IPS DF 6.9 (cell line): ENCODE results near the gene ARRDC5.
"Not testable (repeated sequence)": the region's sequence is repeated elsewhere in the genome, so short reads cannot be mapped to it uniquely, and the experiment has no call there.

Experiments
- DNase-seq: peaks from one replicate; pipeline ENCODE4 v3.0.0-alpha.2; 2013; ENCODE audit warnings: low read depth, low spot score
- H3K27ac ChIP-seq: one replicate; pipeline ENCODE4 v1.5.1; 2013; ENCODE audit warnings: low read length, control low read depth
- H3K27me3 ChIP-seq: 2 replicates; pipeline ENCODE4 v1.6.1; 2013; ENCODE audit warnings: mild to moderate bottlenecking, low read length; ENCODE audit not compliant: control insufficient read depth, insufficient read depth
- H3K36me3 ChIP-seq: 2 replicates; pipeline ENCODE4 v1.6.1; 2013; ENCODE audit warnings: low read length; ENCODE audit not compliant: control insufficient read depth, insufficient read depth
- H3K4me1 ChIP-seq: 2 replicates; pipeline ENCODE4 v1.6.1; 2013; ENCODE audit warnings: low read length; ENCODE audit not compliant: control insufficient read depth, insufficient read depth
- H3K4me3 ChIP-seq: 2 replicates; pipeline ENCODE4 v1.5.1; 2013; ENCODE audit warnings: mild to moderate bottlenecking, low read length
- H3K9me3 ChIP-seq: 2 replicates; pipeline ENCODE4 v1.6.1; 2013; ENCODE audit warnings: low read length, inconsistent platforms; ENCODE audit not compliant: control insufficient read depth, insufficient read depth
- WGBS: extraction: QIAGEN DNeasy Blood & Tissue Kit; methylation state at CpG from one replicate; pipeline ENCODE4 v1.1.7; 2013; ENCODE audit warnings: mixed read lengths, missing lambda C conversion rate; ENCODE audit not compliant: insufficient read length, insufficient coverage; 5-methylcytosine and 5-hydroxymethylcytosine counted together

Gene ARRDC5

DNA sequence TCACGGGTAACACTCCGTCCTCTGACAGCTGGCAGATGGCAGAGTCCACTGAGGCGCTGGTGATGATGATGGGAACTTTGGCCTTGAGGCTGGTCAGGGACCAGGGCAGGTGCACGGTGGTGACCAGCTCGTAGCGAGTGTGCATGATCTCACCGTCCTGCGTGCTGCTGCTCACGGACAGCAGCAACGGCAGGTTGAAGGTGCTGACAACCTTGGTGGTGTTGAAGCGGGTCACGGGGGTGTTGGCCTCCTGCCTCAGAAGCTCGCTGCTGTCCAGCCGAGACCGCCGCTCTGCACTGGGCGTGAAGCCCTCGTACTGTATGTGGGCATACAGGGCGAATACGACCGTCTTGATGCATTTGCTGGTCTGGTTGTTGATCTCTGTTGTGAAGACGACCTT lies 11.6 kb downstream of the ARRDC5 start:
- H3K9me3 ChIP-seq = no peaks in the 10 kb centered on the region
- peaks cover 3% of the 10 kb centered on the region for H3K27me3 ChIP-seq
- H3K36me3 ChIP-seq = no peaks in the 10 kb centered on the region
- no CpG with 5 or more reads among the region's 22 CpGs for WGBS
- DNase-seq = no peak
- H3K27ac ChIP-seq = no peak overlapping the region
- no peaks in the 10 kb centered on the region for H3K4me1 ChIP-seq
- H3K4me3 ChIP-seq = no peak overlapping the region

DNA sequence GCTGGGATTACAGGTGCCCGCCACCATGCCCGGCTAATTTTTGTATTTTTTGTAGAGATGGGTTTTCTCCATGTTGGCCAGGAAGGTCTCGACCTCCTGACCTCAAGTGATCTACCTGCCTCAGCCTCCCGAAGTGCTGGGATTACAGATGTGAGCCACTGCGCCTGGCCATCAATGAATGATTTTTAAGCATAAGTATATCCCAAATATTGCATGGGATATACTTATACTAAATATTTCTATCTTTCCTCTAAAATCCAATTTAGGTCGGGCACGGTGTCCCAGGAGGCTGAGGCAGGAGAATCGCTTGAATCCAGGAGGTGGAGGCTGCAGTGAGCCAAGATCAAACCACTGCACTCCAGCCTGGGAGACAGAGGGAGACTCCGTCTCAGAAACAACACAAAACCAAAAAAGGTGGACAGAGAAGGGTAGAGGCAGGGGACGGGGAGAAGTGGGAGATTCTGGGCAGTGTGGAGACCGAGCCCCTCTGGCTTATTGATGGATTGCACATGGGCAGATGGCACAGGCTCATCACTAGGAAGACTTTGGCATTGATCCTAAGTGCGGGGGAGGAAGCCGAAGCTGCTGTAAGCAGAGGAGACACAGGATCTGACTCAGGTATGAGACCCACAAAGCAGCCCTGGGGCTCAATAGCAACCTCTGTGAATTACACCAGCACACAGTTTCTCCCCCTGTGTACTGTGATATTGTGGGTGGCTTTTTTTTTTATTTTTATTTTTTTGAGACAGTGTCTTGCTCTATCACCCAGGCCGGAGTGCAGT lies 13.5 kb downstream of the ARRDC5 start:
- no CpG with 5 or more reads among the region's 14 CpGs for WGBS
- Histone ChIP-seq H3K9me3 (no peaks in the 10 kb centered on the region), H3K4me1 (no peaks in the 10 kb centered on the region), H3K4me3 (no peak overlapping the region), H3K27ac (no peak overlapping the region), H3K36me3 (no peaks in the 10 kb centered on the region), H3K27me3 (no peaks in the 10 kb centered on the region)
- DNase-seq = no peak

DNA sequence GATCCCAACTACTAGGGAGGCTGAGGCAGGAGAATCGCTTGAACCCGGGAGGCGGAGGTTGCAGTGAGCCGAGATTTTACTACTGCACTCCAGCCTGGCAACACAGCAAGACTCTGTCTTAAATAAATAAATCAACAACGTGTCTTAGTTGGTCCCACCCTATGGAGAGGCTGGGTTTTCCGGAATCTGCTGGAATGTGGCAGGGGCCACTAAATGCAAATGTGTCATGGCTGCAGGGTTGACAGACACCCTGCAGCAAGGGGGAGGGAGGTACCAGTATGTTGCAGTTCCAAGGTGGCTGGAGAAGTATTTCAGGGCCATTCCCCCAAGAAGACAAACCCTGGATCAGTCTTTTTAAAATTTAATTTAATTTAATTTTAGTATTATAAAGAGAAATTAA lies 14.9 kb downstream of the ARRDC5 start:
- not testable (repeated sequence) for H3K27ac ChIP-seq, DNase-seq, H3K4me3 ChIP-seq, H3K9me3 ChIP-seq, H3K4me1 ChIP-seq, H3K36me3 ChIP-seq, H3K27me3 ChIP-seq
- WGBS = no CpG with 5 or more reads among the region's 6 CpGs

DNA sequence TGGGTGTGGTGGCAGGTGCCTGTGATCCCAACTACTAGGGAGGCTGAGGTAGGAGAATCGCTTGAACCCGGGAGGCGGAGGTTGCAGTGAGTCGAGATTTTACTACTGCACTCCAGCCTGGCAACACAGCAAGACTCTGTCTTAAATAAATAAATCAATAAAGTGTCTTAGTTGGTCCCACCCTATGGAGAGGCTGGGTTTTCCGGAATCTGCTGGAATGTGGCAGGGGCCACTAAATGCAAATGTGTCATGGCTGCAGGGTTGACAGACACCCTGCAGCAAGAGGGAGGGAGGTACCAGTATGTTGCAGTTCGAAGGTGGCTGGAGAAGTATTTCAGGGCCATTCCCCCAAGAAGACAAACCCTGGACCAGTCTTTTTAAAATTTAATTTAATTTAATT lies 17.7 kb downstream of the ARRDC5 start:
- not testable (repeated sequence) for H3K27me3 ChIP-seq, H3K9me3 ChIP-seq, H3K4me1 ChIP-seq, H3K4me3 ChIP-seq, H3K27ac ChIP-seq, H3K36me3 ChIP-seq, DNase-seq
- WGBS = no CpG with 5 or more reads among the region's 6 CpGs

DNA sequence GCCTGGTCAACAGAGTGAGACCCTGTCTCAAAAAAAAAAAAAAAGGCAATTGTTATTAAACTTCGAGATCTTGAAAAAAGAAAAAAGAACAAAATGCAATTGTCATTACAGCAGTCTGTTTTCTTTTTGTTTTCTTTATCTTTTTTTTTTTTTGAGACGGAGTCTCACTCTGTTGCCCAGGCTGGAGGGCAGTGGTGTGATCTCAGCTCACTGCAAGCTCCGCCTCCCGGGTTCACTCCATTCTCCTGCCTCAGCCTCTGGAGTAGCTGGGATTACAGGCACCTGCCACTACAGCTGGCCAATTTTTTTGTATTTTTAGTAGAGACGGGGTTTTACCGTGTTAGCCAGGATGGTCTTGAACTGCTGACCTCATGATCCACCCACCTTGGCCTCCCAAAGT lies 19.8 kb downstream of the ARRDC5 start:
- not testable (repeated sequence) for DNase-seq

DNA sequence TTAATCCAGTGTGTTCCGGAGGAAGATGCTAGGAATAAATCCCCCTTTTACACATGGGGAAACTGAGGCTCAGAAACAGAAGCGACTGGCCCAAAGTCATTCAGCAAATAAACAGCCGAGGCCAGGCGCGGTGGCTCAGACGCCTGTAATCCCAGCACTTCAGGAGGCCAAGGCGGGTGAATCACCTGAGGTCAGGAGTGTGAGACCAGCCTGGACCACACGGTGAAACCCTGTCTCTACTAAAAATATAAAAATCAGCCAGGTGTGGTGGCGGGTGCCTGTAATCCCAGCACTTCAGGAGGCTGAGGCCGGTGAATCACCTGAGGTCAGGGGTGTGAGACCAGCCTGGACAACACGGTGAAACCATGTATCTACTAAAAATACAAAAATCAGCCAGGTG lies 23.7 kb downstream of the ARRDC5 start:
- no peaks in the 10 kb centered on the region; the same call in 1 of the 2 replicates for H3K36me3 ChIP-seq
- no peak overlapping the region for H3K4me3 ChIP-seq
- H3K27ac ChIP-seq = no peak overlapping the region
- peaks cover 12% of the 10 kb centered on the region for H3K4me1 ChIP-seq
- no peaks in the 10 kb centered on the region for H3K27me3 ChIP-seq
- no peak for DNase-seq
- no CpG with 5 or more reads among the region's 11 CpGs for WGBS
- H3K9me3 ChIP-seq = no peaks in the 10 kb centered on the region

More for the DNA sequence above, 19.8 kb downstream of the ARRDC5 start:
- not testable (repeated sequence) for H3K4me1 ChIP-seq, H3K4me3 ChIP-seq, H3K27ac ChIP-seq, H3K27me3 ChIP-seq, H3K9me3 ChIP-seq, H3K36me3 ChIP-seq
- no CpG with 5 or more reads among the region's 6 CpGs for WGBS

DNA sequence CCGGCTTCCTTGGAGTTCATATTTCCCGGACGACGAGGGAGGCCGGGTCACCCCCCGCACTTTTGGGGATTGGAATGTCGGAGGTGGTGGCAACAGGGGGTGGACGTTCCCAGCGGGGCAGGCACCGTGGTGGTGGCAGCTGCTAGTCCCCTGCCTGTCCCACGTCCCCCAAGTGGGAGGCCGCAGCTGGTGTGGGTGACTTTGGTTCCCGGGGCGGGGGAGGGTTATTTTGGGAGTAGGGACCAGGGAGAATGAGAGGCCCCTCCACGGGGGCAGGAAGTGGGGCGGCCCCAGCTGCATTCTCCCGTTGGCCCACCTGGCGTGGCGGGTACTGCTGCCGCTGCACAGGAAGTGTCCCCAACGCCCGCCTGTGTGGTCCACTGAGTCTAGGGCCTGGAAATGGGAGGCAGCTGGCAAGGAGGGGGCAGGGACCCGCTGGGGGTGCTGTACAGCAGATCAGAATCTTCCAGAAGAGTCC lies 24.2 kb downstream of the ARRDC5 start:
- no CpG with 5 or more reads among the region's 23 CpGs for WGBS
- H3K27ac ChIP-seq = no peak overlapping the region
- DNase-seq = no peak

DNA sequence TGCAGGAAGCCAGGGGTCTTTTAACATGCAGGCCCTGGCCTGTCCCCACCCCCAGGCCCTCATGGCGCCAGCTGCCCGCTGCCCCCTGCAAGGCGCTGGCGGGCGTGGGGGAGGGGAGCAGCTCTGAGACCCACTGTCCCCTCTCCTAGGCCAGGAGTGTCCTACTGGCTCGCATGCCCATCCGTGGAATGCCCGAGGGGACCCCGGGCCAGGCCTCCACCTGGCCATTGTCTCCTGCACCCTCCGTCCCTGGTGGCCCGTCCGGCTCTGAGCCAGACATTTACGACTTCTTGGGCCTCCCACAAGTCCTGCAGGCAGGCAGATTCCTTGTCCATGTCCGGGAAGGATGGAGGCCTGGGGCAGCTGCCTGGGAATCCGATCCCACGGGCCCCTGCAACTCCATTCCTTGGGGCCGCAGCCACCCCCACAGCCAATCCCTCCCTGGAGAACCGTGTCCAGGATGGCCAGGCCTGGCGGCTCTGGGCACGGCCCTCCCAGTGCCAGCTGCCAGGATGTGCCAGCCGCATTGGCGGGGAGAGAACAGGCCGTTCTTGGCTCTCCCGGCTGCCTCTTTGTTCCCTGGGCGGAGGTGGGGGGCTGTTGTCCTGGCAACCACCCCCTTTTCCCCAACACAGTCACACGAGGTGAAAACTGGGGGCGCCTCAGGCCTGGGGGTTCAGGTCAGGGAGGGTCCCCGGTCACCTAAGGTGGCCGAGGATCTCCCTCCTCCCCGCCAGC lies 24.8 kb downstream of the ARRDC5 start:
- DNase-seq = no peak
- WGBS = no CpG with 5 or more reads among the region's 30 CpGs
- Histone ChIP-seq H3K27me3 (no peaks in the 10 kb centered on the region), H3K36me3 (no peaks in the 10 kb centered on the region; the same call in 1 of the 2 replicates), H3K4me3 (no peak overlapping the region), H3K9me3 (no peaks in the 10 kb centered on the region), H3K4me1 (peaks cover 12% of the 10 kb centered on the region), H3K27ac (no peak overlapping the region)

More for the DNA sequence above, 24.2 kb downstream of the ARRDC5 start:
- Histone ChIP-seq H3K4me3 (no peak overlapping the region), H3K27me3 (no peaks in the 10 kb centered on the region), H3K4me1 (peaks cover 12% of the 10 kb centered on the region), H3K36me3 (no peaks in the 10 kb centered on the region; the same call in 1 of the 2 replicates), H3K9me3 (no peaks in the 10 kb centered on the region)

DNA sequence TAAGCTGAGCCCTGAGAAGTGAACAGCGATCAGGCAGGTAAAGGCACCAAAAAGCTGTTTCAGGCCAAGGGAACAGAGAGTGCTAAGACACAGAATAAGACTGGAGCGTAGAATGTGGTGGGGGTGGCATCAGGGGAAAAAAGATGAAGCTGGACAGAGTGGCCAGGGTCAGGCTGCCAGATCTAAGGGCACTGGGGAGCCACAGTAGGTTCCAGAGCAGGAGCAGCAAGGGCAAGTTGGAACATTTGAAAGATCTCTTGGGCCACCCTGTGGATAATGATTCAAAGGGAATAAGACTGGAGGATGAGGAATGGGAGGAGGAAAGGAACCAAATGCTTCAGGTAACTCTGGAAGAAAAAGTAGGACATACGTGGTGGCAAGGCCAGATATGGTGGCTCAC lies 28.8 kb downstream of the ARRDC5 start:
- H3K36me3 ChIP-seq = no peaks in the 10 kb centered on the region; the same call in 1 of the 2 replicates
- no peaks in the 10 kb centered on the region for H3K27me3 ChIP-seq
- no peak for DNase-seq
- peaks cover 12% of the 10 kb centered on the region for H3K4me1 ChIP-seq
- no peak overlapping the region for H3K27ac ChIP-seq
- H3K9me3 ChIP-seq = no peaks in the 10 kb centered on the region
- no CpG with 5 or more reads among the region's 3 CpGs for WGBS
- no peak overlapping the region for H3K4me3 ChIP-seq

DNA sequence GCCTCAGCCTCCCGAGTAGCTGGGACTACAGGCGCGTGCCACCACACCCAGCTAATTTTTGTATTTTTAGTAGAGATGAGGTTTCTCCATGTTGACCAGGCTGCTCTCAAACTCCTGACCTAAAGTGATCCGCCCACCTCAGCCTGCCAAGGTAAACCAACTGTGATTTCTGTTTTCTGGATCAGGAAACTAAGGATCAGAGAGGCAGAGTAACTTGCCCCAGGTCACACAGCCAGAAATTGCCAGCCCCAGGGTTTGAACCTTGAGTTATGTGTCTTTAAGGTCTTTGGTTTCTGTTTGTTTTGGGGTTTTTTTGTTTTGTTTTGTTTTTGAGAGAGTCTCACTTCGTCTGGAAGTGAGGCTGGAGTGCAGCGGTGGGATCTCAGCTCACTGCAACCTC lies 31.0 kb downstream of the ARRDC5 start:
- Histone ChIP-seq H3K36me3 (no peaks in the 10 kb centered on the region), H3K9me3 (no peaks in the 10 kb centered on the region), H3K4me3 (no peak overlapping the region), H3K27ac (no peak overlapping the region), H3K27me3 (no peaks in the 10 kb centered on the region), H3K4me1 (no peaks in the 10 kb centered on the region)
- DNase-seq = no peak
- WGBS = no CpG with 5 or more reads among the region's 6 CpGs
